Vein endothelial cell (primary cell): Measurements from ENCODE around the gene LMAN2. TPM values are rescaled to one million over a fixed set of nuclear protein-coding genes. Genes with fewer than 3 reads are reported as not detected.

Experiments used
- total RNA-seq: library from RNA; depleted of rRNA; stranded (reverse); fragments of >200 nt; gene quantifications from 2 replicates; pipeline ENCODE4 v1.2.3, GENCODE V29; 2012

The LMAN2 gene
- 274 and 342 TPM in 2 replicates for total RNA-seq

DNA sequence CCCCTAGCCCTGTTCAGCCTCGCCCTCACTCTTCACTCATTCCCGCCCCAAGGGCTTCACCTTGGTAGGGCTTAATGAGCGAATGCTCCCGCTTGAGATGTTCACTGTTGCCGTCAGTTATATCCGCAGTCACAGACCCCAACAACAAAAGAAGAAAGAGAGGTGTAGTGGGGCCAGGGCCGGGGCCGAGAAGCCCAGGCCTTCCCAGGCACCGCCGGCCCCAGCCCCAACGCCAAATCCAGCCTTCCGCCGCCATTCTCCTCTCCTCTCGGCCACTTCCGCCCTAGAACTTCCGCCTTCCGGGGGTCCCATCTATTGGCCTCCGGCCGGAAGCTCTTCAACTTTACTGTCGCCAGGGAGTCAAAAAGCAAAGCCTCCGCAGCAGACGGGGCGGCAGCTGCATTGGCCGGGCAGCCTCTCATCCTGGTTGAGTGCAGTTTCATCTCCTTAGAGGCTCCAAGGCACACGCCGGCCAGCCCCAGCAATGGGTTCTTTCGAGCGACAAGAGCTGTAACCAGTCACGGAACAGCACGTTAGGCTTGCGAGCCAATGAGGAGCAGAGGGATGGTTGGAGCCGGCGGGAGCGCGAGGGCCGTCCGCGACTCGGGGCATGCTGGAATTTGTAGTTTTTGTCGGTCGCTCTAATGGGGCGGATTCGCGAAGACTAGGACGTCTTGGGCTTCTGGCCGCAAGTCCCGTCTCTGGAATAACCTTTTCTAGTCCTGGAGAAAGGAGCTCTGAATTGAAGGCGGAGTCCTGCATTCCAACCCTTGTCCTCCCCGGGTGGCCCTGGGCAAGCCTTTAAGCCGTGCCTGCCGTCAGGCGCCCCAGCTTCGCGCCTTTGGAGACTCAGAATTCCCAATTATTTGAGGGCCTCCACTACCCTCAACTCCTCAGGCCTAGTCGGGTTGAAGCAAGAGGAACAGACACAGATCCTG lies at the start of gene LMAN2:
LMAN2 (minus strand) TSS at position 277 of the 938 bp plus-strand sequence; CDS start at position 256, 21 bp downstream.

DNA sequence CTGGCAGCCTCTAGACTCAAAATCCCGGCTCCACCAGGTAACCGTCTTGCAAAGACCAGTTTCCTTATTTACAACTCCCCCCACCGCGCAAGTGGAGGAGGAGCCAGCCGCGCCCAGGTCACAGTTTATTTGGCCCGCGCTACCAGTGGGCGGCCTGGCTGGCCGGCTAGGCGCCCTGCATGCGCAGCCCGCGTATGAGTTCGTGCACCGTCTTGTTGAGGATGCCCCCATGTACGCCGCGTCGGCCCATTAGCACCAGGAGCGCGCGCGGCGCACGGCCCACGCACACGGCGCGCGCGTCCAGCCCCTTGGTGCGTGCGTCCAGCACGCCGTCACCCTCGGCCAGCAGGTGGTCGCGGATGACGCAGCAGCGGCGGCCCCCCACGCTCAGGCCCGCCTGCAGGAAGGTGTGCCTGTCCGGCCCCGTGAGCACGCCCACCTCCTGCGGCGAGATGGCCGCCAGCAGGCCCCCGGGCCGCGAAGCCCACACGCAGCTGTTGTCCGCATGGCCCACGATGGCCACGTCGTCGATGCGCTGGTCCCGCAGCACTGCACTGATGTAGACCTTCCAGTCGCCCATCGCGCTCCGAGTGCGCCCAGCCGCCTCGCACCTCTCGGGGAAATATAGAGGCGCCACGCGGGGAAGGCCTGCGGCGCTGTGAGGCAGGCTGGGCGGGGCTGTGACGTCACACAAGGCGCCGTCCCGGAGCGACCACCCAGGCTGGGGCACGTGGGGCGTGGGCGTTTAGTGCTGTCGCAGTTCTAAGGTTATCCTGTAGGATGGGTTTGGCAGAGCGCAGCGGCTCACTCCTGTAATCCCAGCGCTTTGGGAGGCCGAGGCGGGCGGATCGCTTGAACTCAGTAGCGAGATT lies 48.8 kb upstream of the LMAN2 start, which contains the start of gene PFN3:
PFN3 (minus strand) TSS at position 665 of the 872 bp plus-strand sequence; CDS start at position 580, 85 bp downstream.

GRCh38 chr5:177384134-177384533 lies 32.7 kb upstream of the LMAN2 start, which contains the start of gene SLC34A1:
Gene SLC34A1 (plus strand): TSS chr5:177384434. CDS start chr5:177385742, 1,308 bp downstream.

GRCh38 chr5:177357459-177358351 lies 6.2 kb upstream of the LMAN2 start, which contains the start of gene RGS14:
Gene RGS14 (plus strand): TSS chr5:177357924. CDS start chr5:177358025, 101 bp downstream.

GRCh38 chr5:177311723-177312648 lies 39.5 kb downstream of the LMAN2 start, which contains the start of gene MXD3:
Gene MXD3 (minus strand): TSS chr5:177311898. CDS start chr5:177311830, 68 bp downstream.

DNA sequence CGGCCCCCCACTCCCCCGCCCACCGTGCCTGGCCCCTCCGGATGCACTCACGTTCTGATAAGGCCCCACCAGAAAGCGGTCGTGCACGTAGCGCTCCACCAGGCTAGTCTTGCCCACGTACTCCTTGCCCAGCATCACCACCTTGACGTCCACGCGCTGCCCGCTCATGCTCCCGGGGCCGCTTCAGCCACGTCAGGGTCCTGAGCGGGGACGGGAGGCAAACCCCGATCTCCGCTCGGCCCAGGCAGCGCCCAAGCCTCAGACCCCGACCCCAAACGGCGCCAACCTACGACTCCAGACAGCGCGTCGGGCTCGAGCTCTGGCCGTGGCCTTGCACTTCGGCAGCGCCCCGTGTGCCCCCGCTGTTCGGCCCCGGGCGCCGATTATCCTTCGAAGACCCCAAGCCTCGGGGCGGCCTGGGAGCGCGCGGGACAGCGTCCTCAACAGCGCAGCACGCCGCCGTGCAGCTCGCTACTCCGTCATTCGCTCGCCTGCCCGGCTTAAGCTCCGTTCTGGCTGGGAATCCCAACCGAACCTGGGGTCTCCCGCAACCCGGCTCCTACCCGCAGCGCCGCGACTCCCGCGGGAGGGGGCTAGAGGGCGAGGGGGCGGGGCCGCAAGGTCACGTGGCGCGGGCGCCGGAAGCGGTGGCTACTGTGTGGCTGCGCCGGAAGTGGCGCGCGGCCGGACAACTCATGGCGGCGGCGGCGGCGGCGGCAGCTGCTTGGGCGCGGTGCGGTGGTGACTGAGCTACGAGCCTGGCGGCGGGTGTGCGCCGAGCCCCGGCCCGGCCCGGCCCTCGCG lies 48.1 kb downstream of the LMAN2 start, which contains the start of the genes PRELID1 and RAB24:
PRELID1 (plus strand) TSS at position 679 of the 804 bp plus-strand sequence. CDS start 187 bp downstream, outside the sequence.
RAB24 (minus strand) TSS at position 599 of the 804 bp plus-strand sequence; CDS start at position 168, 431 bp downstream.

Other genes with a start within 250 kb of the LMAN2 start
- gene NSD1, start 217.9 kb downstream of the LMAN2 start, total RNA-seq: 44.1 and 53.4 TPM in 2 replicates
- gene RAB24, start 47.9 kb downstream of the LMAN2 start, total RNA-seq: 11.1 and 15.0 TPM in 2 replicates
- 178 and 203 TPM in 2 replicates for gene PRELID1, start 47.9 kb downstream of the LMAN2 start, total RNA-seq
- 5.9 and 6.2 TPM in 2 replicates for gene MXD3, start 39.8 kb downstream of the LMAN2 start, total RNA-seq
- 5.2 and 10.0 TPM in 2 replicates for gene RGS14, start 6.3 kb upstream of the LMAN2 start, total RNA-seq
- gene SLC34A1, start 32.8 kb upstream of the LMAN2 start, total RNA-seq: not detected in 2 replicates
- gene PFN3, start 49.0 kb upstream of the LMAN2 start, total RNA-seq: not detected in 2 replicates
- 0.57 and 1.6 TPM in 2 replicates for gene F12, start 57.9 kb upstream of the LMAN2 start, total RNA-seq
- 26.8 and 27.4 TPM in 2 replicates for gene GRK6, start 75.0 kb upstream of the LMAN2 start, total RNA-seq
- 10.3 and 21.2 TPM in 2 replicates for gene PRR7, start 95.1 kb upstream of the LMAN2 start, total RNA-seq
- 289 and 291 TPM in 2 replicates for gene DBN1, start 122.0 kb upstream of the LMAN2 start, total RNA-seq
- 142 and 235 TPM in 2 replicates for gene PDLIM7, start 145.9 kb upstream of the LMAN2 start, total RNA-seq
- gene DOK3, start 158.2 kb upstream of the LMAN2 start, total RNA-seq: 3.3 and 4.0 TPM in 2 replicates
- gene DDX41, start 165.3 kb upstream of the LMAN2 start, total RNA-seq: 76.0 and 80.7 TPM in 2 replicates
- 25.3 and 30.1 TPM in 2 replicates for gene FAM193B, start 202.9 kb upstream of the LMAN2 start, total RNA-seq
- 124 and 141 TPM in 2 replicates for gene TMED9, start 240.5 kb upstream of the LMAN2 start, total RNA-seq
- 36.1 and 45.1 TPM in 2 replicates for gene B4GALT7, start 248.5 kb upstream of the LMAN2 start, total RNA-seq